HepG2 (cell line): ENCODE measurements around the gene NOTCH4. TPM values are rescaled to one million over a fixed set of nuclear protein-coding genes. Genes with fewer than 3 reads are reported as not detected.
A peak's percentile ranks its signal among the peaks of the same experiment; 100 is the strongest.

Experiments used
- ATAC-seq: fragments of 200-7000 bp; cut with Tn5 transposase; 3 replicates; pipeline ENCODE4 v1.9.1; 2020; ENCODE audit warnings: mild to moderate bottlenecking, moderate library complexity
- BruUV-seq: library from RNA; stranded (reverse); fragments of 400-500 nt; replicated peaks from 2 replicates; lab custom pipeline; 2021; lab: Mats Ljungman, UMichigan
- CTCF ChIA-PET: fragments of 300-600 bp; formaldehyde crosslinking; extraction: SDS; loops from one replicate; lab custom pipeline; 2021; ENCODE audit warnings: low total read pairs, inconsistent platforms, low intra/inter-chr PET ratio; lab: Yijun Ruan, JAX
- POLR2A ChIA-PET: fragments of 350-600 bp; sonication (Branson Sonifier 250); formaldehyde crosslinking; loops from one replicate; lab custom pipeline; 2020; ENCODE audit warnings: antibody characterized with exemption, inconsistent platforms; lab: Yijun Ruan, JAX
- DNase-seq: peaks from one replicate; pipeline ENCODE4 v3.0.0-alpha.2; 2015; ENCODE audit warnings: low spot score
- FAIRE-seq: peaks from 3 replicates; lab custom pipeline; 2011; peaks lifted over from hg19 to GRCh38; lab: Jason Lieb, UNC
- H2AFZ ChIP-seq: one replicate; pipeline ENCODE4 v1.6.1; 2011; ENCODE audit warnings: low read length, inconsistent platforms
- H3K27ac ChIP-seq: fragments of 300-600 bp; 3 replicates; pipeline ENCODE4 v1.8.0; 2011; ENCODE audit warnings: mixed run types, mild to moderate bottlenecking, mixed read lengths, low read length, inconsistent platforms; ENCODE audit not compliant: insufficient read depth; ENCODE audit errors: extremely low read length
- H3K27me3 ChIP-seq, 2 experiments: fragments of 200-600 bp in 1 of 2; 2 replicates in 1 of 2; 3 replicates in 1 of 2; pipeline versions ENCODE4 v1.6.0 to v1.8.0; 2011; ENCODE audit warnings: low read length in 2 of 2, mild to moderate bottlenecking in 2 of 2, moderate library complexity in 2 of 2, inconsistent platforms in 1 of 2; ENCODE audit not compliant: insufficient read depth in 2 of 2, control insufficient read depth in 1 of 2
- H3K36me3 ChIP-seq, 2 experiments: fragments of 200-600 bp in 1 of 2; replicated peaks in 1 of 2; 2 replicates in 1 of 2; 3 replicates in 1 of 2; pipeline versions ENCODE4 v1.5.1 to v1.8.0; 2011; ENCODE audit warnings: low read length in 2 of 2, inconsistent platforms in 1 of 2; ENCODE audit not compliant: insufficient read depth in 2 of 2, control insufficient read depth in 1 of 2
- H3K4me1 ChIP-seq: 2 replicates; pipeline ENCODE4 v1.5.1; 2012; ENCODE audit warnings: low read length, inconsistent platforms; ENCODE audit not compliant: insufficient read depth
- H3K4me2 ChIP-seq: 2 replicates; pipeline ENCODE4 v1.6.0; 2011; ENCODE audit warnings: low read depth, low read length, inconsistent platforms
- H3K4me3 ChIP-seq, 3 experiments: fragments of 200-600 bp in 1 of 3; sonication (generic), shearing (Covaris generic) in 1 of 3; replicated peaks in 1 of 3; 2 replicates each; pipeline ENCODE4 v1.5.1; 2011 to 2016; ENCODE audit warnings: low read length in 3 of 3, inconsistent platforms in 2 of 3, low read depth in 2 of 3, mild to moderate bottlenecking in 2 of 3, control low read depth in 1 of 3, mixed read lengths in 1 of 3; ENCODE audit not compliant: insufficient read depth in 1 of 3
- H3K79me2 ChIP-seq: one replicate; pipeline ENCODE4 v1.6.1; 2011; ENCODE audit warnings: low read length, inconsistent platforms; ENCODE audit not compliant: insufficient read depth
- H3K9ac ChIP-seq: 2 replicates; pipeline ENCODE4 v1.6.0; 2011; ENCODE audit warnings: mild to moderate bottlenecking, low read depth, low read length, inconsistent platforms; ENCODE audit not compliant: insufficient read depth
- H3K9me3 ChIP-seq: 2 replicates; pipeline ENCODE4 v1.5.1; 2012; ENCODE audit warnings: mild to moderate bottlenecking, low read length
- H4K20me1 ChIP-seq: 2 replicates; pipeline ENCODE4 v1.6.0; 2011; ENCODE audit warnings: inconsistent platforms, mild to moderate bottlenecking, low read length, moderate library complexity; ENCODE audit not compliant: insufficient read depth
- BORCS8-MEF2B ChIP-seq: sonication (generic); formaldehyde crosslinking; IDR thresholded peaks from 2 replicates; pipeline ENCODE4 v1.8.0; 2022; ENCODE audit warnings: mild to moderate bottlenecking, missing genetic modification reagents
- CSRNP1 ChIP-seq: sonication (generic); formaldehyde crosslinking; IDR thresholded peaks from 2 replicates; pipeline ENCODE4 v1.8.1; 2023; ENCODE audit warnings: mild to moderate bottlenecking, missing genetic modification reagents
- EHMT2 ChIP-seq: fragments of 200-600 bp; sonication (generic); IDR thresholded peaks from 2 replicates; pipeline ENCODE4 v1.7.0; 2017; ENCODE audit warnings: antibody characterized with exemption, low read depth, low read length, borderline replicate concordance
- FOXA3 ChIP-seq: IDR thresholded peaks from 2 replicates; pipeline ENCODE4 v1.6.1; 2016; ENCODE audit warnings: missing genetic modification reagents, missing compliant biosample characterization
- NAIF1 ChIP-seq: sonication (generic); formaldehyde crosslinking; IDR thresholded peaks from 2 replicates; pipeline ENCODE4 v1.5.0; 2020; ENCODE audit warnings: mild to moderate bottlenecking, missing genetic modification reagents, borderline replicate concordance
- NFATC3 ChIP-seq: sonication (generic); formaldehyde crosslinking; IDR thresholded peaks from 2 replicates; pipeline ENCODE4 v1.5.1; 2020; ENCODE audit warnings: mild to moderate bottlenecking, missing genetic modification reagents
- SP2 ChIP-seq: sonication (generic); formaldehyde crosslinking; IDR thresholded peaks from 2 replicates; pipeline ENCODE4 v1.5.1; 2020; ENCODE audit warnings: mild to moderate bottlenecking, missing genetic modification reagents
- TFDP2 ChIP-seq: sonication (generic); formaldehyde crosslinking; IDR thresholded peaks from 2 replicates; pipeline ENCODE4 v1.4.0; 2020; ENCODE audit warnings: missing genetic modification reagents
- XRCC5 ChIP-seq: fragments of 200-400 bp; formaldehyde crosslinking; optimal IDR thresholded peaks from 2 replicates; pipeline ENCODE3; 2017; ENCODE audit warnings: mild to moderate bottlenecking, low read length
- ZNF101 ChIP-seq: sonication (generic); formaldehyde crosslinking; IDR thresholded peaks from 2 replicates; pipeline ENCODE4 v1.4.0; 2020; ENCODE audit warnings: mild to moderate bottlenecking, low read depth, missing genetic modification reagents, borderline replicate concordance
- ZNF329 ChIP-seq: sonication (generic); formaldehyde crosslinking; IDR thresholded peaks from 2 replicates; pipeline ENCODE4 v1.9.0; 2021; ENCODE audit warnings: low read depth, mild to moderate bottlenecking, missing genetic modification reagents
- ZNF607 ChIP-seq: sonication (generic); formaldehyde crosslinking; IDR thresholded peaks from 2 replicates; pipeline ENCODE4 v1.5.1; 2020; ENCODE audit warnings: missing genetic modification reagents, mild to moderate bottlenecking, borderline replicate concordance
- WGBS: methylation state at CpG from one replicate; pipeline ENCODE4 v1.1.6; 2017; ENCODE audit warnings: low lambda C conversion rate; 5-methylcytosine and 5-hydroxymethylcytosine counted together
- in situ Hi-C: cut with HindIII; loops from 2 replicates; pipeline ENCODE4 v1.10.0; 2017; ENCODE audit warnings: low pct_unique_long_range_greater_than_20kb; ENCODE audit not compliant: extremely low pct_ligation_motif_present
- intact Hi-C: fragments of 100-400 bp; cut with micrococcal nuclease; formaldehyde crosslinking; loops from one replicate; pipeline ENCODE4 v1.10.0; 2022; ENCODE audit not compliant: unreplicated experiment
- polyA plus RNA-seq, 8 experiments: library from polyadenylated mRNA; depleted of rRNA in 3 of 8; stranded (reverse) in 7 of 8; unstranded in 1 of 8; fragments of >200 nt; fragmentation: Illumina TruSeq in 4 of 8; extraction: Trizol in 4 of 8; gene quantifications; 2 replicates each; pipeline versions ENCODE4 v1.2.1 to v1.2.3, GENCODE V29; 2011 to 2016; ENCODE audit warnings: low read depth in 4 of 8, missing spikeins in 1 of 8, mixed read lengths in 1 of 8; ENCODE audit not compliant: insufficient read depth in 1 of 8
- total RNA-seq, 5 experiments: library from RNA; depleted of rRNA; stranded (reverse); fragments of >200 nt; fragmentation: Illumina TruSeq; extraction: Trizol; gene quantifications; 2 replicates each; pipeline ENCODE4 v1.2.3, GENCODE V29; 2016; ENCODE audit warnings: low read depth in 1 of 5
- TF ChIP-seq, protein P1 (sequence below), 2 experiments: sonication (generic) in 1 of 2; formaldehyde crosslinking in 1 of 2; IDR thresholded peaks; 2 replicates each; pipeline versions ENCODE4 v1.4.0 to v1.6.1; 2016 to 2020; ENCODE audit warnings: borderline replicate concordance in 1 of 2, low read depth in 1 of 2, mild to moderate bottlenecking in 1 of 2, missing genetic modification reagents in 1 of 2
- TF ChIP-seq, protein P2 (sequence below): sonication (generic); formaldehyde crosslinking; IDR thresholded peaks from 2 replicates; pipeline ENCODE4 v1.8.0; 2022; ENCODE audit warnings: mild to moderate bottlenecking, missing genetic modification reagents, moderate library complexity

Gene NOTCH4
- total and polyA plus RNA-seq, 2 of the 13 experiments (the other 11 are each of a cell fraction or from before 2014, with no cell fraction given) = 0.51 to 0.83 TPM

GRCh38 chr6:32175711-32176475 is 48.0 kb downstream of the NOTCH4 start, which contains the start of gene AGPAT1:
Gene AGPAT1 (minus strand): TSS chr6:32176084. CDS start chr6:32171496, 4,588 bp downstream.
- ChIA-PET POLR2A (interaction anchor here (0.7 to 5.8 kb wide), 12 partner anchors 8 to 795 kb away, joined by 3 to 127 read pairs (median 9); partner anchors contain the start of genes ATF6B, FKBPL, GPSM3 and PBX2), CTCF (no interaction called here)
- Histone ChIP-seq H3K9ac (peak within 1 kb of the TSS; percentile 92), H3K27ac (peak within 1 kb of the TSS; percentile 97), H3K79me2 (peaks cover 56% of the 10 kb centered on the region), H3K36me3 (peaks cover 9 to 18% of the 10 kb centered on the region in 2 experiments), H3K4me3 (peak within 1 kb of the TSS; percentile 96 to 98 (median 98)), H2AFZ (no peak within 1 kb of the TSS), H3K4me2 (peak within 1 kb of the TSS; percentile 98), H3K27me3 (no peaks in the 10 kb centered on the region; a peak in 1 of 5 replicates), H3K4me1 (peaks cover 60% of the 10 kb centered on the region), H4K20me1 (no peaks in the 10 kb centered on the region), H3K9me3 (no peaks in the 10 kb centered on the region)
- DNase-seq = peak; percentile 95
- peak; percentile 26 for FAIRE-seq
- in situ Hi-C loops (no loop called here), intact Hi-C loops (loop anchor here (2.0 to 5.0 kb wide), 2 partner anchors 57 to 1091 kb away; no protein-coding TSS in a partner anchor)
- peak; percentile 76 for ATAC-seq
- BruUV-seq = no TSS peak
- WGBS = 1% methylated on average over 19 of the region's 27 CpGs
- TF ChIP-seq SP2 (CRISPR knock-in tag) = peak; percentile 94
- peak; percentile 59 for TF ChIP-seq XRCC5
- TF ChIP-seq, protein P1, sequence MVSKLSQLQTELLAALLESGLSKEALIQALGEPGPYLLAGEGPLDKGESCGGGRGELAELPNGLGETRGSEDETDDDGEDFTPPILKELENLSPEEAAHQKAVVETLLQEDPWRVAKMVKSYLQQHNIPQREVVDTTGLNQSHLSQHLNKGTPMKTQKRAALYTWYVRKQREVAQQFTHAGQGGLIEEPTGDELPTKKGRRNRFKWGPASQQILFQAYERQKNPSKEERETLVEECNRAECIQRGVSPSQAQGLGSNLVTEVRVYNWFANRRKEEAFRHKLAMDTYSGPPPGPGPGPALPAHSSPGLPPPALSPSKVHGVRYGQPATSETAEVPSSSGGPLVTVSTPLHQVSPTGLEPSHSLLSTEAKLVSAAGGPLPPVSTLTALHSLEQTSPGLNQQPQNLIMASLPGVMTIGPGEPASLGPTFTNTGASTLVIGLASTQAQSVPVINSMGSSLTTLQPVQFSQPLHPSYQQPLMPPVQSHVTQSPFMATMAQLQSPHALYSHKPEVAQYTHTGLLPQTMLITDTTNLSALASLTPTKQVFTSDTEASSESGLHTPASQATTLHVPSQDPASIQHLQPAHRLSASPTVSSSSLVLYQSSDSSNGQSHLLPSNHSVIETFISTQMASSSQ (IDR thresholded peaks at IDR 0.05; ENCODE audit: low read depth) = no peak
- TF ChIP-seq, protein P1 (CRISPR knock-in tag; IDR thresholded peaks at IDR 0.05; ENCODE audit: borderline replicate concordance) = no peak
- TF ChIP-seq ZNF101 (CRISPR knock-in tag) = peak; percentile 53; the same call in 1 of the 2 replicates
- TF ChIP-seq ZNF329 (CRISPR knock-in tag) = 0 out of 2 replicates have a peak, but pooled peaks have one; percentile 37
- TF ChIP-seq CSRNP1 = no peak; the same call in 1 of the 2 replicates
- peak; percentile 55; the same call in 1 of the 2 replicates for TF ChIP-seq ZNF607 (CRISPR knock-in tag)
- TF ChIP-seq NAIF1 = no peak
- no peak for TF ChIP-seq EHMT2
- peak; percentile 8; the same call in 1 of the 2 replicates for TF ChIP-seq FOXA3
- no peak for TF ChIP-seq BORCS8-MEF2B (CRISPR knock-in tag)
- TF ChIP-seq TFDP2 (CRISPR knock-in tag) = no peak
- TF ChIP-seq, protein P2, sequence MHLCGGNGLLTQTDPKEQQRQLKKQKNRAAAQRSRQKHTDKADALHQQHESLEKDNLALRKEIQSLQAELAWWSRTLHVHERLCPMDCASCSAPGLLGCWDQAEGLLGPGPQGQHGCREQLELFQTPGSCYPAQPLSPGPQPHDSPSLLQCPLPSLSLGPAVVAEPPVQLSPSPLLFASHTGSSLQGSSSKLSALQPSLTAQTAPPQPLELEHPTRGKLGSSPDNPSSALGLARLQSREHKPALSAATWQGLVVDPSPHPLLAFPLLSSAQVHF = no peak
- TF ChIP-seq NFATC3 (CRISPR knock-in tag) = 0 out of 2 replicates have a peak, but pooled peaks have one; percentile 35
